Measurements from ENCODE around the gene TRMT44.

Gene TRMT44

GRCh38 chr4:8459867-8460445, 19.4 kb downstream of the TRMT44 start:
- Histone ChIP-seq H3K27ac (ENCODE audit: low read depth, low read length) (no peak overlapping the region), H3K36me3 (ENCODE audit: insufficient read depth, low read length) (peaks cover 11% of the 10 kb centered on the region; the same call in 1 of the 2 replicates), H3K79me2 (ENCODE audit: control insufficient read depth, insufficient read depth, low read length, unreplicated experiment) (no peaks in the 10 kb centered on the region), H3K4me3 (ENCODE audit: low read depth, low read length) (no peak overlapping the region), H3K4me1 (ENCODE audit: control insufficient read depth, insufficient read depth, low read length, unreplicated experiment) (no peaks in the 10 kb centered on the region), H3K27me3 (ENCODE audit: insufficient read depth, low read length) (no peaks in the 10 kb centered on the region), H2AFZ (ENCODE audit: low read length, unreplicated experiment) (no peak overlapping the region)

- no peak overlapping the region for H2AFZ ChIP-seq (ENCODE audit: low read length, unreplicated experiment)
- H3K4me3 ChIP-seq (ENCODE audit: low read depth, low read length) = no peak overlapping the region
- H3K27me3 ChIP-seq (ENCODE audit: insufficient read depth, low read length) = no peaks in the 10 kb centered on the region
- H3K79me2 ChIP-seq (ENCODE audit: control insufficient read depth, insufficient read depth, low read length, unreplicated experiment) = no peaks in the 10 kb centered on the region
- H3K36me3 ChIP-seq (ENCODE audit: insufficient read depth, low read length) = peaks cover 16% of the 10 kb centered on the region; the same call in 1 of the 2 replicates
- no peak overlapping the region for H3K27ac ChIP-seq (ENCODE audit: low read depth, low read length)
- no peaks in the 10 kb centered on the region for H3K4me1 ChIP-seq (ENCODE audit: control insufficient read depth, insufficient read depth, low read length, unreplicated experiment)
Observed at GRCh38 chr4:8461086-8461485, 20.5 kb downstream of the TRMT44 start.

GRCh38 chr4:8461616-8462015, 21.0 kb downstream of the TRMT44 start:
- Histone ChIP-seq H3K27me3 (ENCODE audit: insufficient read depth, low read length) (no peaks in the 10 kb centered on the region), H2AFZ (ENCODE audit: low read length, unreplicated experiment) (no peak overlapping the region), H3K36me3 (ENCODE audit: insufficient read depth, low read length) (peaks cover 13% of the 10 kb centered on the region; the same call in 1 of the 2 replicates), H3K79me2 (ENCODE audit: control insufficient read depth, insufficient read depth, low read length, unreplicated experiment) (no peaks in the 10 kb centered on the region), H3K4me3 (ENCODE audit: low read depth, low read length) (no peak overlapping the region), H3K4me1 (ENCODE audit: control insufficient read depth, insufficient read depth, low read length, unreplicated experiment) (no peaks in the 10 kb centered on the region), H3K27ac (ENCODE audit: low read depth, low read length) (no peak overlapping the region)

GRCh38 chr4:8463811-8464210, 23.2 kb downstream of the TRMT44 start:
- Histone ChIP-seq H3K4me1 (ENCODE audit: control insufficient read depth, insufficient read depth, low read length, unreplicated experiment) (no peaks in the 10 kb centered on the region), H3K4me3 (ENCODE audit: low read depth, low read length) (no peak overlapping the region), H3K79me2 (ENCODE audit: control insufficient read depth, insufficient read depth, low read length, unreplicated experiment) (no peaks in the 10 kb centered on the region), H3K27me3 (ENCODE audit: insufficient read depth, low read length) (no peaks in the 10 kb centered on the region), H3K36me3 (ENCODE audit: insufficient read depth, low read length) (peaks cover 8% of the 10 kb centered on the region; the same call in 1 of the 2 replicates), H3K27ac (ENCODE audit: low read depth, low read length) (no peak overlapping the region), H2AFZ (ENCODE audit: low read length, unreplicated experiment) (no peak overlapping the region)

GRCh38 chr4:8464381-8464780, 23.8 kb downstream of the TRMT44 start:
- H3K36me3 ChIP-seq (ENCODE audit: insufficient read depth, low read length) = peaks cover 13% of the 10 kb centered on the region; the same call in 1 of the 2 replicates
- no peak overlapping the region for H3K27ac ChIP-seq (ENCODE audit: low read depth, low read length)
- no peaks in the 10 kb centered on the region for H3K4me1 ChIP-seq (ENCODE audit: control insufficient read depth, insufficient read depth, low read length, unreplicated experiment)
- H2AFZ ChIP-seq (ENCODE audit: low read length, unreplicated experiment) = no peak overlapping the region
- no peaks in the 10 kb centered on the region for H3K79me2 ChIP-seq (ENCODE audit: control insufficient read depth, insufficient read depth, low read length, unreplicated experiment)
- no peaks in the 10 kb centered on the region for H3K27me3 ChIP-seq (ENCODE audit: insufficient read depth, low read length)
- H3K4me3 ChIP-seq (ENCODE audit: low read depth, low read length) = no peak overlapping the region

GRCh38 chr4:8465615-8466611, 25.3 kb downstream of the TRMT44 start:
- Histone ChIP-seq H3K4me1 (ENCODE audit: control insufficient read depth, insufficient read depth, low read length, unreplicated experiment) (no peaks in the 10 kb centered on the region), H3K36me3 (ENCODE audit: insufficient read depth, low read length) (peaks cover 14% of the 10 kb centered on the region; the same call in 1 of the 2 replicates), H2AFZ (ENCODE audit: low read length, unreplicated experiment) (no peak overlapping the region), H3K79me2 (ENCODE audit: control insufficient read depth, insufficient read depth, low read length, unreplicated experiment) (no peaks in the 10 kb centered on the region), H3K4me3 (ENCODE audit: low read depth, low read length) (no peak overlapping the region), H3K27me3 (ENCODE audit: insufficient read depth, low read length) (no peaks in the 10 kb centered on the region), H3K27ac (ENCODE audit: low read depth, low read length) (no peak overlapping the region)

- Histone ChIP-seq H3K27me3 (ENCODE audit: insufficient read depth, low read length) (no peaks in the 10 kb centered on the region), H3K27ac (ENCODE audit: low read depth, low read length) (no peak overlapping the region), H2AFZ (ENCODE audit: low read length, unreplicated experiment) (no peak overlapping the region), H3K36me3 (ENCODE audit: insufficient read depth, low read length) (peaks cover 14% of the 10 kb centered on the region; the same call in 1 of the 2 replicates), H3K4me3 (ENCODE audit: low read depth, low read length) (no peak overlapping the region), H3K79me2 (ENCODE audit: control insufficient read depth, insufficient read depth, low read length, unreplicated experiment) (no peaks in the 10 kb centered on the region), H3K4me1 (ENCODE audit: control insufficient read depth, insufficient read depth, low read length, unreplicated experiment) (peaks cover 2% of the 10 kb centered on the region)
Observed at GRCh38 chr4:8467016-8467415, 26.4 kb downstream of the TRMT44 start.

GRCh38 chr4:8468746-8469535, 28.4 kb downstream of the TRMT44 start:
- H2AFZ ChIP-seq (ENCODE audit: low read length, unreplicated experiment) = no peak overlapping the region
- H3K4me3 ChIP-seq (ENCODE audit: low read depth, low read length) = no peak overlapping the region
- peaks cover 21% of the 10 kb centered on the region for H3K4me1 ChIP-seq (ENCODE audit: control insufficient read depth, insufficient read depth, low read length, unreplicated experiment)
- H3K36me3 ChIP-seq (ENCODE audit: insufficient read depth, low read length) = peaks cover 14% of the 10 kb centered on the region; the same call in 1 of the 2 replicates
- H3K79me2 ChIP-seq (ENCODE audit: control insufficient read depth, insufficient read depth, low read length, unreplicated experiment) = no peaks in the 10 kb centered on the region
- no peak overlapping the region for H3K27ac ChIP-seq (ENCODE audit: low read depth, low read length)
- no peaks in the 10 kb centered on the region for H3K27me3 ChIP-seq (ENCODE audit: insufficient read depth, low read length)

GRCh38 chr4:8469550-8469949, 29.0 kb downstream of the TRMT44 start:
- Histone ChIP-seq H3K4me3 (ENCODE audit: low read depth, low read length) (no peak overlapping the region), H3K27ac (ENCODE audit: low read depth, low read length) (no peak overlapping the region)

GRCh38 chr4:8470451-8471024, 30.0 kb downstream of the TRMT44 start:
- no peak overlapping the region for H3K27ac ChIP-seq (ENCODE audit: low read depth, low read length)
- H3K4me1 ChIP-seq (ENCODE audit: control insufficient read depth, insufficient read depth, low read length, unreplicated experiment) = peaks cover 23% of the 10 kb centered on the region
- H3K27me3 ChIP-seq (ENCODE audit: insufficient read depth, low read length) = no peaks in the 10 kb centered on the region
- no peak overlapping the region for H3K4me3 ChIP-seq (ENCODE audit: low read depth, low read length)
- no peak overlapping the region for H2AFZ ChIP-seq (ENCODE audit: low read length, unreplicated experiment)
- peaks cover 8% of the 10 kb centered on the region; the same call in 1 of the 2 replicates for H3K36me3 ChIP-seq (ENCODE audit: insufficient read depth, low read length)
- H3K79me2 ChIP-seq (ENCODE audit: control insufficient read depth, insufficient read depth, low read length, unreplicated experiment) = no peaks in the 10 kb centered on the region

More at GRCh38 chr4:8469550-8469949, 29.0 kb downstream of the TRMT44 start:
- Histone ChIP-seq H3K36me3 (ENCODE audit: insufficient read depth, low read length) (peaks cover 14% of the 10 kb centered on the region; the same call in 1 of the 2 replicates), H3K27me3 (ENCODE audit: insufficient read depth, low read length) (no peaks in the 10 kb centered on the region), H3K4me1 (ENCODE audit: control insufficient read depth, insufficient read depth, low read length, unreplicated experiment) (peaks cover 23% of the 10 kb centered on the region), H2AFZ (ENCODE audit: low read length, unreplicated experiment) (no peak overlapping the region), H3K79me2 (ENCODE audit: control insufficient read depth, insufficient read depth, low read length, unreplicated experiment) (no peaks in the 10 kb centered on the region)

All from ACC112 (cell line).